Activated effector memory CD4-positive, alpha-beta T cell treated with Interleukin-2 at 50 U/mL for 16 hours (primary cell): ENCODE measurements around the gene SLC22A5.
"Not testable (repeated sequence)": the region's sequence is repeated elsewhere in the genome, so short reads cannot be mapped to it uniquely, and the experiment has no call there.

ENCODE experiments used
- DNase-seq: peaks from one replicate; pipeline ENCODE4 v3.0.0-alpha.2; 2020

The SLC22A5 gene

DNA sequence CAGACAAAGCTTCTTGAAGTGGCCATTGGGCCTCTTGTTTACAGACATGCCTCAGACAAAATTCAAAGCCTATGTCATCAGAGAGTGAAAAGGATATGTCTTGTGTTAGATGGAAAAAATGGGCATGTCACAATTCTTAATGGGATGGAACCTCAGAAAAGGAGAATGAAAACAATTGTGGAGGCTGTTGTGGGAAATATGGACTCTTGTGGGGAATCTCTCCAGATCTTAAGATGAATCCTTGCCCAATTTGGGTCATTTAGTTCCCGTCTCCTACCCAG is 19.5 kb downstream of the SLC22A5 start:
- no peak for DNase-seq

- DNase-seq, result no peak
Measured at GRCh38 chr5:132389585-132390286, 20.2 kb downstream of the SLC22A5 start.

DNA sequence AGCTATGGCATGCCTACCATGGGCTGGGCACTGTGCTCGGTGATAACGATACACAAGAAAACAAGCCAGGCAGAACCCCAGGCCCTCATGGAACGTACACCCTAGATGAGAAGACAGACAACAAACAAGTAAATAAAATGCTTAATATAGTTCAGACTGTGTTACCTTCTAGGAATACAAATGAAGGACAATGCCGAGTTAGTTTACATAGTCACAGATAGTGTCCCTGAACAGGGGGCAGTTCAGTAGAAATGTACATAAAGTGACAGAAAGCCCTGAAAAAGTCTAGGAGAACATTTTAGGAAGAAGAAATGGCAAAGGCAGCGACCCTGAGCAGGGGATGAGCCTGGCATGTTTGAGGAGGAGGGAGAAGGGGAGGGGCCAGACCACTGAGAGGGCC is 21.7 kb downstream of the SLC22A5 start:
- no peak for DNase-seq

DNA sequence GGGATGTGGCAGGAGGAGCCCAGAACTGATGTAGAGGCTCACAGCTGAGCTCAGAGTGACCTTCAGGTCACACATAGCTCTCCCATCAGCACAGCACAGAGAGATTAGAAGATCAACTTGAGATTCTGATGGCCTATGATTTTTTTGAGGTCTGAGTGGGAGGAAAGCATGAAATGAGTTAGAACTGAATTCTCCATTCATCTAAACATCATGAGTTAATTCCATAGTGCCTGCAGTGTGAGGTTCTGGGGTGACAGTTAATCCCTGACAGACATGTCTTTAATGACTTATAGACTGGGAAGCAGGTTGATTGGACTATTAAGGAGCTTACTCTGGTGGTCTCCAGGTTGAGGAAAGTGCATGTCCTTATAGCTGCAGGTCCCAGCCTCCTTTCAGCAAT is 22.4 kb downstream of the SLC22A5 start:
- DNase-seq, result no peak

DNA sequence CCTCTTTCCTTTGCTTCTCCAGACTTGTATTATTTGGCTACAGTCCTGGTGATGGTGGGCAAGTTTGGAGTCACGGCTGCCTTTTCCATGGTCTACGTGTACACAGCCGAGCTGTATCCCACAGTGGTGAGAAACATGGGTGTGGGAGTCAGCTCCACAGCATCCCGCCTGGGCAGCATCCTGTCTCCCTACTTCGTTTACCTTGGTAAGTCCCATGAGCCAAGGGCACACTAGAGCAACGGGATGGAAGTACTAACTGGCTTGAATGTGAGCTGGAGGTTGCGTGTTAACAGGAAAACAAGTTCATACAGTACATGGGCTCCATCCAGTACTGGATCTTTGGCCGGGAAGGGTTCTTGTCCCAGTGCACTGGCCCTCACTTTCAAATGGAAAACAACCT is 22.9 kb downstream of the SLC22A5 start:
- DNase-seq, result no peak

- no peak for DNase-seq
Measured at GRCh38 chr5:132392978-132393825, 23.7 kb downstream of the SLC22A5 start.

DNA sequence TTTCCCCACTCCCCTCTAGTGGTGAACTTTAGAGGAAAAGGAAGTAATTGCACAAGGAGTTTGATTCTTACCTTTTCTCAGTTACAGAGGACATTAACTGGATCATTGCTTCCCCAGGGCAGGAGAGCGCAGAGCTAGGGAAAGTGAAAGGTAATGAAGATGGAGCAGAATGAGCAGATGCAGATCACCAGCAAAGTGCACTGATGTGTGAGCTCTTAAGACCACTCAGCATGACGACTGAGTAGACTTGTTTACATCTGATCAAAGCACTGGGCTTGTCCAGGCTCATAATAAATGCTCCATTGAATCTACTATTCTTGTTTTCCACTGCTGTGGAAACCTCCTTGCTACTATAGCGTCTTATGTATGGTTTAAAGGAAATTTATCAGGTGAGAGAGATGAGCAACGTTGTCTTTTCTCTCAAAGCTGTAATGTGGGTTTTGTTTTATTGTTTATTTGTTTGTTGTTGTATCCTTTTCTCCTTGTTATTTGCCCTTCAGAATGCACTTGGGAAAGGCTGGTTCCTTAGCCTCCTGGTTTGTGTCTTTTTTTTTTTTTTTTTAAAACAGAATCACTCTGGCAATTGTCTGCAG is 25.3 kb downstream of the SLC22A5 start:
- DNase-seq, result no peak

- no peak for DNase-seq
Measured at GRCh38 chr5:132396589-132397031, 27.1 kb downstream of the SLC22A5 start.

- DNase-seq, result no peak
Measured at GRCh38 chr5:132397224-132397623, 27.7 kb downstream of the SLC22A5 start.

- DNase-seq, result not testable (repeated sequence)
Measured at GRCh38 chr5:132397936-132398675, 28.6 kb downstream of the SLC22A5 start.

- not testable (repeated sequence) for DNase-seq
Measured at GRCh38 chr5:132404041-132404440, 34.5 kb downstream of the SLC22A5 start.

GRCh38 chr5:132405646-132406045 is 36.1 kb downstream of the SLC22A5 start:
- no peak for DNase-seq

DNA sequence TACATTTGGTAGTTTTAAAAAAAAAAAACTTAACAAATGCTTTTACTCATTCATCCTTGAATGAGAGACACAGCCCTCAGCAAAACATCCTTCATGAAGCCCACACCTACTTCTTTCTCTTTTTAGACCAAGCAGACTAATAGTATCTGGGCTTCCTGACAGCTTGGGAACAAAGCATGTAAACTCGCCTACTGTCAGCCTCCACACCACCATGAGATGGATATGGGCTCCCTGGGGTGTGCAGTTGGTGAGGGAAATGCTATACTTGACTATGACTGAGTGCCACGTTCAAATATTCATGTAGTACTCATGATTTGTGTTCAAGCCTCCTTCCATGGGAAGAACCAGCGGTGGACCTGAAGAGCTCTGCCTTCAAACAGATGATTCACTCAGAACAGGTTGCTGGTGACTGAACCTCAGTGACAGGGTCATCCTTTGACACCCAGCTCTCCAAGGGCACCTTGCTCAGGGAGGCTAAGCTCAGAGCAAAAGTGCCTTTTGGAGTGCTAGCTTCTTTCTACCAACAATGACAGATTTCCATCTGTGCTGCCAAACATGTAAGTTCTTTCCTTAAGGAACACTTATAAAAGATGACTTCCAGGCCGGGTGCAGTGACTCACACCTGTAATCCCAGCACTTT is 36.8 kb downstream of the SLC22A5 start:
- no peak for DNase-seq

DNA sequence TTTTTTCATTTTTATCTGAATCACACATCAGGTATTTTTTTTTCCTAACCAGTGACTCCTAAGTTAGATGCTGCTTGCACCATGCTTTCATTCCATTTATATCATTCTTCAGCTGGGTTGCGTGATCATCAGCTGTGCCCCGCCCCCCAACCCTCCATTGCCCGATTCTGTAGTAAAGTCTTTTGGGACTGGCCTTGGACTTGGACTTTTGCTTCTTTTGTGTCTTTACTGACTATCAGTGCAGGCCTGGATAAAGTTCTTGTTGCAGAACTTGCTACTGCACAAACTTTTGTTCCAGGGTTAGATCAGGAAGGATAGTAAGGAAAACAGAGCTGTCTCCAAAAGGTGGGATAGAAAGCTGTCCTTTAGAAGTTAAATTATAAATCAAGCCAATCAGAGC is 38.5 kb downstream of the SLC22A5 start:
- DNase-seq, result no peak

- no peak for DNase-seq
Measured at GRCh38 chr5:132408456-132408855, 38.9 kb downstream of the SLC22A5 start.

- no peak for DNase-seq
Measured at GRCh38 chr5:132408965-132409364, 39.5 kb downstream of the SLC22A5 start.

DNA sequence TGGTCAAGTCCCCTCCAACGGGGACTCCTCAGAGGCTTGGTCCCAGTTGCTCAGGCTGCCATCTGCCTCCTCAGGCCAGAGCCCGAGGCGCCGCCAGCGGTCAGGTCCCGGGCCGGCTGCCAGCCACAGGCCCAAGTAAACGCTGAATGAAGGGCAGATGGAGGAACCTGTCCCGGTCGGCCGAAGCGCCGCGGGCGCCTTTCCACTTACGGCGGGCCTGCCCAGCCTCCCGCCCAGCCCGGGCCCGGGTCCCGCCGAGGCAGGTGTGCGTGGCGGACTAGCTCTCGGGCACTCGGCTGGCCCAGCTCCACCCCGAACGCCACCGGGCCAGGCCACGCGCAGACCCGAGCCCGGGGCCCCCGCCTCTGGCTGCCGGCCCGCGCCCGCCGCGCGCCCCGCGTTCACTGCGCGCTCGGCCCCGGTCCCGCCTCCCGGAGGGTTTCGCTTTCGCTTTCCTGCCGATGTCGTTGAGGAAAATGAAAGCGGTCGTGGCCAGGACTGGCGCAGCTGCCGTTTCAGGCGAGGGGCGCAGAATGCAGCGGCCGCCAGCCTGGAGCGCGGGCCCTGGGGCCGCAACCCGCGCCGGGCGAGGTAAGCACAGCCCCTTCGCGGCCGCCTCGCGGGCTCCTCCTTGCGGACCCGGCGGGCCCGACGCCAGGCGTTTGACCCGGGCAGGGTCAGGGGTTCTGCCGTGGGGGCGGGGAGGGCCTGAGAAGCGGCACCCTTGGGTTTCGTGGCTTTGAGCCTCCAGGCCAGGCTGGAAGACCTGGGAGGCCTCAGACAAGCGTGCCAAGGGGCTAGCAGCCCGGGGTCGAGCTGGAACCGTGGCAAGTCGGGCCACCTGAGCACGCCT is 41.2 kb downstream of the SLC22A5 start:
- DNase-seq, result peak; percentile 75

GRCh38 chr5:132411304-132412013 is 41.9 kb downstream of the SLC22A5 start:
- peak; percentile 54 for DNase-seq

GRCh38 chr5:132413567-132413966 is 44.1 kb downstream of the SLC22A5 start:
- no peak for DNase-seq

DNA sequence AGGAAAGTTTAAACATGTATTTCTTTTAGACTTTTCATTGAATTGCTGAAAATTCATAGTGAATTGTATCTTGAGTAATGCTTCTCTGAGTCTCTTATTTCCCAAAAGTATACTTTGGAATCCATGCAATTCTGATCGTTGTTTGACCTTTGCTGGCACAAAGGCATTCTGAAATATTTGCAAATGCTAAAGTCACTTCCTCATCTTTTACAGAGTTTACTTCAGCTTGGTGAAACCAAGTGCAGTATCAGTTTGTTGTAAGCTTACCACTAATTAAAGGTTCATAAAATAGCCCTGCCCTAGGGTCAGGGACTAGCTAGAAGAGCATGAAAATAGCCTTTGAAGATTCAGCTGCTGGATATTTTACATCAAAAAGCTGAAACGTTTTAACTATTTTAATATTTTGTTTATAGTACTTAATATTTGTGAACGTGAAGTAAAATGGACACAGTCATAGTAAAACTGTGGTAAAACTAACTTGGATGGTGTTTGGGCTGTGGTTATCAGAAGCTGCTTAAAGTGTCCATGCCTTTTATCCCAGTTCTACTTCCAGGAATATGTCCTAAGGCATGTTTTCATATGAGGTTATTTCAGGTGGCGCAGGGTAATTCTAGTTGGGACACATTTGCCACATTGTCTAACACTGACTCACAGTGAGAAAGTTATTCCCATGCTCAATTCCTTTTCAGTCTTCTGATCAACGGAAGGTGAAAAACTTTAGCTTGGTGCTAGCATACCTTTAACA is 45.3 kb downstream of the SLC22A5 start:
- no peak for DNase-seq
